ENCODE measurements around the gene AP1M1. TPM values are rescaled to one million over a fixed set of nuclear protein-coding genes. Genes with fewer than 3 reads are reported as not detected.

Gene AP1M1
- total RNA-seq, 6 donors from 2014 or later: 45.7 to 87.7 (median 62.5) TPM

DNA sequence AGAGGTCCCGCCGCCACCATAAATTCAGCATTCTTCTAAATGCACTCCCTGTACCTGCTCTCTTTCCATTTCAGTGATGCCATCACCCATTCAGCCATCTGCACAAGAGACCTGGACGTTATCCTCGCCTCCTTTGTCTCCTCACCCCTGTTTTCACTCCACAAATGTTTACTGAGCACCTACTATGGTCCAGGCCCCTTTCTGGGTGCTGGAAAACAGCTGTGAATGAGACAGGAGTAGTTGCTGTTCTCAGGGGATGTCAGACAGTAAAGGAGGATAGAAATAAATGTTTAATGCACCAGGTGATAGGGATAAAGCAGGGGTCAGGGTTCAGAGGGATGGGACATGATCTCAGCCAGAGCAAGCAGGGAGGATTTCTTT lies 3.3 kb downstream of the AP1M1 start:
- H3K36me3 ChIP-seq: peaks cover 10 to 58% (median 38%) of the 10 kb centered on the region in 4 donors
- WGBS, 2 donors: 86 to 98% methylated on average over 4 of the region's 4 CpGs
- no peaks in the 10 kb centered on the region for H3K9me3 ChIP-seq
- ATAC-seq (ENCODE audit: low FRiP score in 2 of 2): no peak
- TF ChIP-seq POLR2AphosphoS5 (IDR thresholded peaks at IDR 0.05) (no peak), EP300 (IDR thresholded peaks at IDR 0.05) (no peak), POLR2A (IDR thresholded peaks at IDR 0.05) (no peak)
- TF ChIP-seq, protein P1, sequence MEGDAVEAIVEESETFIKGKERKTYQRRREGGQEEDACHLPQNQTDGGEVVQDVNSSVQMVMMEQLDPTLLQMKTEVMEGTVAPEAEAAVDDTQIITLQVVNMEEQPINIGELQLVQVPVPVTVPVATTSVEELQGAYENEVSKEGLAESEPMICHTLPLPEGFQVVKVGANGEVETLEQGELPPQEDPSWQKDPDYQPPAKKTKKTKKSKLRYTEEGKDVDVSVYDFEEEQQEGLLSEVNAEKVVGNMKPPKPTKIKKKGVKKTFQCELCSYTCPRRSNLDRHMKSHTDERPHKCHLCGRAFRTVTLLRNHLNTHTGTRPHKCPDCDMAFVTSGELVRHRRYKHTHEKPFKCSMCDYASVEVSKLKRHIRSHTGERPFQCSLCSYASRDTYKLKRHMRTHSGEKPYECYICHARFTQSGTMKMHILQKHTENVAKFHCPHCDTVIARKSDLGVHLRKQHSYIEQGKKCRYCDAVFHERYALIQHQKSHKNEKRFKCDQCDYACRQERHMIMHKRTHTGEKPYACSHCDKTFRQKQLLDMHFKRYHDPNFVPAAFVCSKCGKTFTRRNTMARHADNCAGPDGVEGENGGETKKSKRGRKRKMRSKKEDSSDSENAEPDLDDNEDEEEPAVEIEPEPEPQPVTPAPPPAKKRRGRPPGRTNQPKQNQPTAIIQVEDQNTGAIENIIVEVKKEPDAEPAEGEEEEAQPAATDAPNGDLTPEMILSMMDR (IDR thresholded peaks at IDR 0.05): no peak
- no peaks in the 10 kb centered on the region for H3K27me3 ChIP-seq
- no peak overlapping the region for H3K4me3 ChIP-seq
- no peak for DNase-seq
- H3K4me1 ChIP-seq: peaks cover 31 to 38% (median 35%) of the 10 kb centered on the region in 4 donors
- H3K27ac ChIP-seq: peak overlapping the region in 1 of 4 donors; percentile 91

DNA sequence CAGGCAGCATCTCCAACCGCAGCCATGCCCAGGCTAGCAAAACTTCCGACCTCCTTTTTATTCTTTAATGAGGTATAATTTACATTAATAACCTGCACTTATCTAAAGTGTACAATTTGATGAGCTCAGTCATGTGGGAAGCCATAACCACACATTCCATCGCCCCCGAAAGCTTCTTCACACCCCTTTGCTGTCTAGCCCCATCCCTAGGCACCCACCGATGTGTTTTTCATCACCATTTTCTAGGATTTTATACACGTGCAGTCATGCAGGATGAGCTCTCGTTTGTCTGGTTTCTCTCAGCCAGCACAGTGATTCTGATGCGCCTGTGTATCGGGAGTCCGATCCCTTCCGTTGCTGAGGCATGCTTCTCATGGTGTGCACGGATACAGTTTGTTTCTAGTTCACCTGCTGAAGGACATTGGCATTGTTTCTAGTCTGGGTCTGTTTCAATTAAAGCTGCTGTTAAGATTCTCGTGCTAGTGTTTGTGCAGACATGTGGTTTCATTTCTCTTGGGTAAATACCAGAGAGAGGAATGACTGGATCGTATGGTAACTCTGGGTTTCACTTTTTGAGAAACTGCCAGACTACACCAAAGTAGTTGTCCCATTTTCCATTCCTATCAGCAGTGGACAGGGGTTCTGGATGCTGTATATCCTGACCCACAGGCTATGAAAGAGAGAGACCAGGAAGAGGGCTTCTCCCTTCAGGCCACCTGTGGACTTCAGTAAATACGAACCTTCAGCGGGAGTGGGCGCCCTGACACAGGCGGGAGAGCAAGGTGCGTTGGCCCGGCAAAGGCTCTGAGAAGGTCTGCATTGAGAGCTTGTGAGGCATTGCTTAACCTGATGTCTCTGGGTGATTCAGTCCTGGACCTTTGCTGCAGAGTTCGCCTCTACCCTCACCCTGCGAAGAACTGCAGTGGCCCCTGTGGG lies 4.9 kb downstream of the AP1M1 start:
- DNase-seq: no peak
- WGBS, 2 donors: 81 to 86% methylated on average over 22 of the region's 22 CpGs

DNA sequence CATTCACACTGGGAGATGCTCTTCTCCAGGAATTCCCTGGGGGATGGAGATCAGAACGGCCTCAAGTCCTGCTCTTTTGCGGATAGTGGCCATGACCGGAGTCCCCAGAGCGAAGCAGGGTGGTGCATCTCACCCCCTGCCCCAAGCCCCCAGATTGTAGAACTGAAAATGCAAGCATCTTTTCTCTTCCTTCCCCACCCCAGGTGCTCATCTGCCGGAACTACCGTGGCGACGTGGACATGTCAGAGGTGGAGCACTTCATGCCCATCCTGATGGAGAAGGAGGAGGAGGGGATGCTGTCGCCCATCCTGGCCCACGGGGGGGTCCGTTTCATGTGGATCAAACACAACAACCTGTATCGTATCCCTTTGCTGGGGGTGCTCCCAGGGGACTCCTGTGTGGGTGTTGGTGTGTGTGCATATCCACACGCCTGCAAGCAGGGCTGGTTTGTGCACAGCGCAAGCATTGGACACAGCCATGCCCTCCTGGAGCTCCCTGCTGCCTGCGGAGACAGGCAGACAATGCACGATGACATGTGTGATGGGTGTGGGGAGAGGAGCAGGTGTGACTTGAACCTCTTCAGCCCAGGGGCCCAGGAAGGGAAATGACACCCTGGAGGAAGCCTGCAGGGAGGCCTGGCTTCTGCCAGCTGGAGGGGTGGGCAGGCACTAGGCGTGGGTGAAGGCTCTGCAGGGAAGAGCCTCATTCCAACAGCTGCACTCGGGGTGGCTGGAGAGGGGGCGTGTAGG lies 5.7 kb downstream of the AP1M1 start:
- H3K4me3 ChIP-seq: no peak overlapping the region
- H3K4me1 ChIP-seq: peaks cover 22 to 26% (median 25%) of the 10 kb centered on the region in 4 donors
- no peak for ATAC-seq (ENCODE audit: low FRiP score in 2 of 2)
- peaks cover 10 to 83% (median 55%) of the 10 kb centered on the region in 4 donors for H3K36me3 ChIP-seq
- DNase-seq: peak in 1 of 2 donors; percentile 37
- no peak overlapping the region for H3K27ac ChIP-seq
- TF ChIP-seq EP300 (IDR thresholded peaks at IDR 0.05): no peak
- no peak for TF ChIP-seq POLR2A (IDR thresholded peaks at IDR 0.05)
- no peaks in the 10 kb centered on the region for H3K9me3 ChIP-seq
- 87 to 91% methylated on average over 13 to 19 of the region's 19 CpGs for WGBS, 2 donors
- no peaks in the 10 kb centered on the region for H3K27me3 ChIP-seq

More for the DNA sequence above, 4.9 kb downstream of the AP1M1 start:
- H3K36me3 ChIP-seq: peaks cover 10 to 74% (median 47%) of the 10 kb centered on the region in 4 donors
- H3K27ac ChIP-seq: no peak overlapping the region
- H3K4me1 ChIP-seq: peaks cover 24 to 31% (median 27%) of the 10 kb centered on the region in 4 donors
- H3K27me3 ChIP-seq: no peaks in the 10 kb centered on the region
- no peak for ATAC-seq (ENCODE audit: low FRiP score in 2 of 2)
- H3K4me3 ChIP-seq: no peak overlapping the region
- H3K9me3 ChIP-seq: no peaks in the 10 kb centered on the region
- TF ChIP-seq EP300 (IDR thresholded peaks at IDR 0.05): no peak
- no peak for TF ChIP-seq POLR2A (IDR thresholded peaks at IDR 0.05)
- TF ChIP-seq, protein P1 (IDR thresholded peaks at IDR 0.05): no peak
- TF ChIP-seq POLR2AphosphoS5 (IDR thresholded peaks at IDR 0.05): no peak

DNA sequence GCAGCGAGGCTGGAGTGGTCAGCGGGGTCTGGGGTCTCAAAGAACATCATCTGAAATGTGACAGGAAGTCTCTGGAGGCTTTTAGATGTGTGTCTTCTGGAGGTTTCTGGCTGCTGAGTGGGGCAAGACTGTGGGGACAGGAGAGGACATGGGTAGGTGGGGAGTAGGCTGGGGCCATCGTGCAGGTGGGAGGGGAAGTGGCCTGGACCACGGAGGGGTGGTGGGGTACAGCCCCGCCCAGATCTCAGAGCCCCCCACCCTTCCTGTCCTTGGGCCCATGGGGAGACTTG lies 6.2 kb downstream of the AP1M1 start:
- Histone ChIP-seq H3K27ac (no peak overlapping the region), H3K27me3 (no peaks in the 10 kb centered on the region), H3K4me1 (peaks cover 17 to 21% (median 20%) of the 10 kb centered on the region in 4 donors), H3K9me3 (no peaks in the 10 kb centered on the region), H3K4me3 (no peak overlapping the region), H3K36me3 (peaks cover 14 to 88% (median 61%) of the 10 kb centered on the region in 4 donors)
- no peak for TF ChIP-seq POLR2A (IDR thresholded peaks at IDR 0.05)
- no peak for TF ChIP-seq EP300 (IDR thresholded peaks at IDR 0.05)
- TF ChIP-seq, protein P1 (IDR thresholded peaks at IDR 0.05): no peak
- no peak for TF ChIP-seq POLR2AphosphoS5 (IDR thresholded peaks at IDR 0.05)
- DNase-seq (no peak), ATAC-seq (ENCODE audit: low FRiP score in 2 of 2) (no peak)
- 75 to 84% methylated on average over 5 of the region's 5 CpGs for WGBS, 2 donors
